CD14-positive monocyte (primary cell): ENCODE data around the gene DDX10. TPM values are rescaled to one million over a fixed set of nuclear protein-coding genes. Genes with fewer than 3 reads are reported as not detected.

ENCODE experiments used
- DNase-seq, 3 donors: peaks; one replicate each; pipeline ENCODE4 v3.0.0-alpha.2; 2011 to 2022
- H2AFZ ChIP-seq: 2 replicates; pipeline ENCODE4 v1.6.0; 2012; ENCODE audit warnings: mild to moderate bottlenecking, low read depth, low read length, inconsistent platforms; ENCODE audit not compliant: insufficient read depth, poor library complexity, severe bottlenecking
- H3K27ac ChIP-seq, 2 donors: 1 replicate in 1 of 2; 2 replicates in 1 of 2; pipeline ENCODE4 v1.5.1; 2012 to 2013; ENCODE audit warnings: low read length in 2 of 2, control low read depth in 1 of 2, inconsistent platforms in 1 of 2, low read depth in 1 of 2, mild to moderate bottlenecking in 1 of 2
- H3K27me3 ChIP-seq, 2 donors: one replicate each; pipeline versions ENCODE4 v1.6.0 to v1.6.1; 2011 to 2013; ENCODE audit warnings: low read length in 2 of 2; ENCODE audit not compliant: control insufficient read depth in 2 of 2, insufficient read depth in 2 of 2
- H3K36me3 ChIP-seq, 2 donors: replicated peaks in 1 of 2; 1 replicate in 1 of 2; 2 replicates in 1 of 2; pipeline versions ENCODE4 v1.5.1 to v1.6.1; 2012 to 2013; ENCODE audit warnings: low read length in 2 of 2, control low read depth in 1 of 2, inconsistent platforms in 1 of 2, mild to moderate bottlenecking in 1 of 2; ENCODE audit not compliant: insufficient read depth in 2 of 2, control insufficient read depth in 1 of 2
- H3K4me1 ChIP-seq, 2 donors: 1 replicate in 1 of 2; 2 replicates in 1 of 2; pipeline versions ENCODE4 v1.5.1 to v1.6.1; 2012 to 2013; ENCODE audit warnings: low read length in 2 of 2, control low read depth in 1 of 2, inconsistent platforms in 1 of 2, mild to moderate bottlenecking in 1 of 2, moderate library complexity in 1 of 2; ENCODE audit not compliant: insufficient read depth in 2 of 2, control insufficient read depth in 1 of 2
- H3K4me2 ChIP-seq: replicated peaks from 2 replicates; pipeline ENCODE3; 2012; ENCODE audit warnings: low read length, moderate library complexity, mild to moderate bottlenecking; ENCODE audit not compliant: poor library complexity, severe bottlenecking; ENCODE audit errors: extremely low read depth
- H3K4me3 ChIP-seq, 3 experiments: fragments of 200-600 bp in 1 of 3; sonication (generic) in 1 of 3; replicated peaks in 1 of 3; 1 replicate in 2 of 3; 2 replicates in 1 of 3; pipeline ENCODE4 v1.5.1; 2011 to 2013; ENCODE audit warnings: low read length in 3 of 3, mild to moderate bottlenecking in 3 of 3, control low read depth in 2 of 3, low read depth in 2 of 3, inconsistent platforms in 1 of 3, moderate library complexity in 1 of 3
- H3K79me2 ChIP-seq: 2 replicates; pipeline ENCODE4 v1.6.0; 2012; ENCODE audit warnings: mild to moderate bottlenecking, control low read depth, inconsistent platforms, low read length, moderate library complexity; ENCODE audit not compliant: insufficient read depth
- H3K9ac ChIP-seq: 2 replicates; pipeline ENCODE4 v1.6.0; 2017; ENCODE audit warnings: low read length, mild to moderate bottlenecking; ENCODE audit not compliant: insufficient read depth, poor library complexity, severe bottlenecking
- H3K9me3 ChIP-seq, 2 donors: replicated peaks in 1 of 2; 1 replicate in 1 of 2; 2 replicates in 1 of 2; pipeline versions ENCODE4 v1.5.1 to v1.6.1; 2012 to 2013; ENCODE audit warnings: low read length in 2 of 2, control low read depth in 1 of 2; ENCODE audit not compliant: control insufficient read depth in 1 of 2, insufficient read depth in 1 of 2
- H4K20me1 ChIP-seq: 2 replicates; pipeline ENCODE4 v1.6.0; 2012; ENCODE audit warnings: mild to moderate bottlenecking, low read length, control low read depth, moderate library complexity; ENCODE audit not compliant: insufficient read depth
- H3K27ac Mint-ChIP-seq, 7 donors: one replicate each; pipeline ENCODE4 v1.8.0; 2020; ENCODE audit warnings: mild to moderate bottlenecking in 7 of 7, mixed read lengths in 7 of 7, moderate library complexity in 6 of 7, inconsistent platforms in 2 of 7
- H3K27me3 Mint-ChIP-seq, 3 donors: one replicate each; pipeline ENCODE4 v1.8.0; 2021 to 2022; ENCODE audit warnings: low read depth in 3 of 3, mild to moderate bottlenecking in 3 of 3, mixed read lengths in 3 of 3, moderate library complexity in 3 of 3, inconsistent platforms in 1 of 3
- H3K36me3 Mint-ChIP-seq, 2 donors: one replicate each; pipeline ENCODE4 v1.8.0; 2020; ENCODE audit warnings: mixed read lengths in 2 of 2, inconsistent platforms in 1 of 2, mild to moderate bottlenecking in 1 of 2
- H3K4me1 Mint-ChIP-seq: one replicate; pipeline ENCODE4 v1.8.0; 2020; ENCODE audit warnings: mild to moderate bottlenecking, mixed read lengths
- H3K4me3 Mint-ChIP-seq, 2 donors: one replicate each; pipeline ENCODE4 v1.8.0; 2020; ENCODE audit warnings: mild to moderate bottlenecking in 2 of 2, mixed read lengths in 2 of 2, moderate library complexity in 1 of 2
- H3K9me3 Mint-ChIP-seq, 7 donors: one replicate each; pipeline ENCODE4 v1.8.0; 2020 to 2022; ENCODE audit warnings: mixed read lengths in 7 of 7, mild to moderate bottlenecking in 6 of 7, moderate library complexity in 6 of 7, inconsistent platforms in 2 of 7
- WGBS: methylation state at CpG from one replicate; pipeline ENCODE4 v1.1.5; 2013; ENCODE audit warnings: missing lambda C conversion rate; ENCODE audit not compliant: insufficient coverage; 5-methylcytosine and 5-hydroxymethylcytosine counted together
- intact Hi-C, 2 donors: fragments of 100-400 bp; cut with micrococcal nuclease; formaldehyde crosslinking; loops; one replicate each; pipeline versions ENCODE4 v1.15.0 to v1.15.1; 2023
- polyA plus RNA-seq, 3 donors: library from polyadenylated mRNA; depleted of rRNA in 1 of 3; unstranded in 2 of 3; stranded (reverse) in 1 of 3; fragments of 300-500 nt in 2 of 3; fragments of >200 nt in 1 of 3; fragmentation: Illumina TruSeq in 2 of 3; gene quantifications; 1 replicate in 2 of 3; 2 replicates in 1 of 3; pipeline ENCODE4 v1.2.3, GENCODE V29; 2012 to 2021
- TF ChIP-seq, protein P1 (sequence below): fragments of 200-600 bp; IDR thresholded peaks from one replicate; pipeline ENCODE4 v1.8.0; 2022; ENCODE audit warnings: antibody characterized with exemption, mild to moderate bottlenecking

Gene DDX10
- polyA plus RNA-seq, 3 donors, result 5.0 to 6.3 (median 5.3) TPM

DNA sequence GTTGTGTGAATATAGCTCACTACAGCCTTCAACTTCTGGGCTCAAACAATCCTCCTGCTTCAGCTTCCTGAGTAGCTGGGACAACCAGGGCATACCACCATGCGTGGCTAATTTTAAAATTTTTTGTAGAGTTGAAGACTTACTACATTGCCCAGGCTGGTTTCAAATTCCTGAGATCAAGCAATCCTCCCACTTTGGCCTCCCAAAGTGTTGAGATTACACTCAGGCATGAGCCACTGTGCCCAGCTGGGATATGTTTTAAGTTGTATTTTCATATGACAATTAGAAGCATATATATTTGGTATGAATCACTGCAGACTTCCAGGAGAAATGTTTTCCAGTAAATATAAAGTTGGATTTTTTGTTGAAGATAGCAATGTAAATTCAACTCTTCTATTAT is 15.4 kb downstream of the DDX10 start:
- no CpG with 5 or more reads among the region's 1 CpG for WGBS
- intact Hi-C loops, result no loop called here

DNA sequence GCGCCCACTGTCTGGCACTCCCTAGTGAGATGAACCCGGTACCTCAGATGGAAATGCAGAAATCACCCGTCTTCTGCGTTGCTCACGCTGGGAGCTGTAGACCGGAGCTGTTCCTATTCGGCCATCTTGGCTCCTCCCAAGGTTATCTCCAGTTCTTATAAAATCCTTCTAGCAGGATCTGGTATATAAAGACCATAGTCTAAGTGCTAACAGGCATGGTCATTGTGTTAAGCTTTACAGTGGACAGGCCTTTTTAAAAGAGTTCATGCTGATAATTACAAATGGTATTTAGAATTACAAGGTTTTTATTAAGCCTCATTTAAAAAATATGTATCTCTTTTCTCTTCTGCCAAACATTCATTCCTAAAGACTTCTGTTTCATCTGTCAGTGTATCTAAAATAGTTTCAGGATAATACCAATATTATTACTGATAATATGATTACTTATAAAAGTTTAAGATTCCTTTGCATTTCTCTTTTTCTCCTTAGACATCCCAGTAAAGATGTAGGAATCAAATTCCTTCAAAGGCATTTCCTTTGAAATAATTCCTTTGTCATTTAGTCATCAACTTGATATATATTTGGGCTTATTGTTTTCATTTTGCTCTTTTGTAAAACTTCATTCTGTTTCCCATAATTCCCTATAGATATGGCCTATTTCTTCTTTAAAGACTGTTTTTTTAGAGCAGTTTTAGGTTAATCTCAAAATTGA is 20.7 kb downstream of the DDX10 start:
- WGBS, result no CpG with 5 or more reads among the region's 7 CpGs

More for the DNA sequence above, 15.4 kb downstream of the DDX10 start:
- Mint-ChIP-seq H3K9me3 (peaks cover 0 to 5% (median 2%) of the 10 kb centered on the region in 7 donors), H3K4me3 (no peak overlapping the region), H3K36me3 (peaks cover 60 to 80% of the 10 kb centered on the region in 2 donors), H3K27ac (no peak overlapping the region), H3K27me3 (no peaks in the 10 kb centered on the region), H3K4me1 (no peaks in the 10 kb centered on the region)
- TF ChIP-seq, protein P1, sequence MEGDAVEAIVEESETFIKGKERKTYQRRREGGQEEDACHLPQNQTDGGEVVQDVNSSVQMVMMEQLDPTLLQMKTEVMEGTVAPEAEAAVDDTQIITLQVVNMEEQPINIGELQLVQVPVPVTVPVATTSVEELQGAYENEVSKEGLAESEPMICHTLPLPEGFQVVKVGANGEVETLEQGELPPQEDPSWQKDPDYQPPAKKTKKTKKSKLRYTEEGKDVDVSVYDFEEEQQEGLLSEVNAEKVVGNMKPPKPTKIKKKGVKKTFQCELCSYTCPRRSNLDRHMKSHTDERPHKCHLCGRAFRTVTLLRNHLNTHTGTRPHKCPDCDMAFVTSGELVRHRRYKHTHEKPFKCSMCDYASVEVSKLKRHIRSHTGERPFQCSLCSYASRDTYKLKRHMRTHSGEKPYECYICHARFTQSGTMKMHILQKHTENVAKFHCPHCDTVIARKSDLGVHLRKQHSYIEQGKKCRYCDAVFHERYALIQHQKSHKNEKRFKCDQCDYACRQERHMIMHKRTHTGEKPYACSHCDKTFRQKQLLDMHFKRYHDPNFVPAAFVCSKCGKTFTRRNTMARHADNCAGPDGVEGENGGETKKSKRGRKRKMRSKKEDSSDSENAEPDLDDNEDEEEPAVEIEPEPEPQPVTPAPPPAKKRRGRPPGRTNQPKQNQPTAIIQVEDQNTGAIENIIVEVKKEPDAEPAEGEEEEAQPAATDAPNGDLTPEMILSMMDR, result no peak
- Histone ChIP-seq H3K4me2 (no peak overlapping the region), H3K27ac (no peak overlapping the region), H3K4me1 (no peaks in the 10 kb centered on the region), H3K9me3 (no peaks in the 10 kb centered on the region), H3K27me3 (no peaks in the 10 kb centered on the region), H4K20me1 (no peaks in the 10 kb centered on the region), H3K9ac (no peak overlapping the region), H2AFZ (no peak overlapping the region), H3K79me2 (no peaks in the 10 kb centered on the region), H3K4me3 (no peak overlapping the region), H3K36me3 (peaks cover 40 to 63% of the 10 kb centered on the region in 2 donors)
- no peak for DNase-seq

More for the DNA sequence above, 20.7 kb downstream of the DDX10 start:
- Histone ChIP-seq H4K20me1 (no peaks in the 10 kb centered on the region), H3K9me3 (no peaks in the 10 kb centered on the region), H3K27me3 (no peaks in the 10 kb centered on the region), H3K4me1 (no peaks in the 10 kb centered on the region), H3K36me3 (peaks cover 29 to 57% of the 10 kb centered on the region in 2 donors), H3K79me2 (no peaks in the 10 kb centered on the region), H3K27ac (no peak overlapping the region), H3K4me2 (no peak overlapping the region), H2AFZ (no peak overlapping the region), H3K4me3 (no peak overlapping the region), H3K9ac (no peak overlapping the region)
- Mint-ChIP-seq H3K4me3 (no peak overlapping the region), H3K4me1 (no peaks in the 10 kb centered on the region), H3K36me3 (peaks cover 54 to 62% of the 10 kb centered on the region in 2 donors), H3K9me3 (peaks cover 0 to 6% (median 2%) of the 10 kb centered on the region in 7 donors), H3K27me3 (no peaks in the 10 kb centered on the region), H3K27ac (no peak overlapping the region)
- TF ChIP-seq, protein P1, result no peak
- intact Hi-C loops, result no loop called here
- DNase-seq, result no peak
